Stimulated activated CD8-positive, alpha-beta memory T cell treated with anti-CD3 and anti-CD28 coated beads, Interleukin-15, amount 100 ng/mL, for 24 hours (primary cell): ENCODE measurements around the gene ACBD7.

Experiments used
- DNase-seq: peaks from one replicate; pipeline ENCODE4 v3.0.0-alpha.2; 2020; ENCODE audit warnings: low read depth

ACBD7 gene

GRCh38 chr10:15088428-15089261, at the start of gene ACBD7:
Gene ACBD7, minus strand, starts transcription at chr10:15088776. Its CDS starts 48 bp downstream, at chr10:15088728.
- DNase-seq: peak; percentile 60

- DNase-seq: no peak
Observed at GRCh38 chr10:15137636-15138035, 49.1 kb upstream of the ACBD7 start.

GRCh38 chr10:15137036-15137359, 48.4 kb upstream of the ACBD7 start:
- DNase-seq: no peak

- no peak for DNase-seq
Observed at GRCh38 chr10:15136129-15137035, 47.8 kb upstream of the ACBD7 start.

- DNase-seq: no peak
Observed at GRCh38 chr10:15131330-15131729, 42.8 kb upstream of the ACBD7 start.

GRCh38 chr10:15124908-15125307, 36.3 kb upstream of the ACBD7 start:
- no peak for DNase-seq

GRCh38 chr10:15124190-15124589, 35.6 kb upstream of the ACBD7 start:
- no peak for DNase-seq

- no peak for DNase-seq
Observed at GRCh38 chr10:15123749-15124184, 35.2 kb upstream of the ACBD7 start.

GRCh38 chr10:15122477-15123030, 34.0 kb upstream of the ACBD7 start:
- no peak for DNase-seq

GRCh38 chr10:15121707-15122106, 33.1 kb upstream of the ACBD7 start:
- no peak for DNase-seq

GRCh38 chr10:15120523-15120922, 31.9 kb upstream of the ACBD7 start:
- DNase-seq: no peak

- no peak for DNase-seq
Observed at GRCh38 chr10:15118615-15119014, 30.0 kb upstream of the ACBD7 start.

GRCh38 chr10:15116225-15116624, 27.6 kb upstream of the ACBD7 start:
- DNase-seq: no peak

GRCh38 chr10:15113766-15114165, 25.2 kb upstream of the ACBD7 start:
- DNase-seq: no peak

- DNase-seq: no peak
Observed at GRCh38 chr10:15112657-15113056, 24.1 kb upstream of the ACBD7 start.

GRCh38 chr10:15106352-15107013, 17.9 kb upstream of the ACBD7 start:
- peak; percentile 40 for DNase-seq

- no peak for DNase-seq
Observed at GRCh38 chr10:15103513-15103912, 14.9 kb upstream of the ACBD7 start.

- DNase-seq: no peak
Observed at GRCh38 chr10:15099886-15100285, 11.3 kb upstream of the ACBD7 start.

GRCh38 chr10:15097011-15097812, 8.6 kb upstream of the ACBD7 start, which contains the start of gene RPP38:
Gene RPP38, plus strand, starts transcription at chr10:15097355. Its CDS starts 5,960 bp downstream, at chr10:15103315.
- DNase-seq: peak; percentile 96

- DNase-seq: no peak
Observed at GRCh38 chr10:15096661-15097010, 8.1 kb upstream of the ACBD7 start.

GRCh38 chr10:15092855-15093408, 4.4 kb upstream of the ACBD7 start:
- DNase-seq: no peak
